H1 (cell line): ENCODE results near the gene TFCP2L1. TPM values are rescaled to one million over a fixed set of nuclear protein-coding genes. Genes with fewer than 3 reads are reported as not detected.

Experiments
- BCL11A ChIP-seq, 2 experiments: IDR thresholded peaks; one replicate each; pipeline ENCODE4 v1.6.1; 2011; ENCODE audit warnings: low read depth in 2 of 2, low read length in 2 of 2, mild to moderate bottlenecking in 2 of 2
- EP300 ChIP-seq, 2 experiments: IDR thresholded peaks; 1 replicate in 1 of 2; 2 replicates in 1 of 2; pipeline ENCODE4 v1.6.1; 2011 to 2012; ENCODE audit warnings: low read depth in 2 of 2, low read length in 2 of 2, mild to moderate bottlenecking in 2 of 2, borderline replicate concordance in 1 of 2, inconsistent platforms in 1 of 2, moderate library complexity in 1 of 2
- MAFK ChIP-seq: IDR thresholded peaks from 2 replicates; pipeline ENCODE4 v1.6.1; 2012; ENCODE audit warnings: low read depth, mild to moderate bottlenecking, improper control_type of control experiment, low read length
- RFX5 ChIP-seq: IDR thresholded peaks from 2 replicates; pipeline ENCODE4 v1.6.1; 2011; ENCODE audit warnings: low read depth, low read length, improper control_type of control experiment, borderline replicate concordance
- SUZ12 ChIP-seq: fragments of 200-600 bp; sonication (generic); IDR thresholded peaks from 2 replicates; pipeline ENCODE4 v1.6.1; 2012; ENCODE audit warnings: mild to moderate bottlenecking, inconsistent platforms, low read length, moderate library complexity, mixed read lengths
- polyA plus RNA-seq, 7 experiments: library from polyadenylated mRNA; depleted of rRNA in 3 of 7; stranded (reverse) in 5 of 7; unstranded in 2 of 7; fragments of >200 nt in 5 of 7; fragments of 200-250 nt in 2 of 7; gene quantifications; 1 replicate in 5 of 7; 2 replicates in 1 of 7; 4 replicates in 1 of 7; pipeline versions ENCODE4 v1.2.1 to v1.2.3, GENCODE V29; 2011 to 2013; ENCODE audit warnings: missing spikeins in 2 of 7, mixed read lengths in 2 of 7
- total RNA-seq: library from RNA; stranded (reverse); fragmentation: NEBNext Ultra II Directional; extraction: Animal tissue kit (Norgen Biotek cat#: 25700); gene quantifications from 2 replicates; pipeline ENCODE4 v1.2.1, GENCODE V29; 2021

TFCP2L1 gene
- total and polyA plus RNA-seq, 2 of the 8 experiments (the other 6 are each of a cell fraction or from before 2014, with no cell fraction given): 1.5 to 3.8 TPM

GRCh38 chr2:121214296-121214695, 70.7 kb downstream of the TFCP2L1 start (continued):
- no peak for TF ChIP-seq RFX5
- no peak for TF ChIP-seq BCL11A (IDR thresholded peaks at IDR 0.05; ENCODE audit: low read depth in 2 of 2, low read length in 2 of 2)
- no peak for TF ChIP-seq EP300 (IDR thresholded peaks at IDR 0.05; ENCODE audit: borderline replicate concordance in 1 of 2, low read depth in 2 of 2, low read length in 2 of 2)
- no peak for TF ChIP-seq SUZ12
- no peak for TF ChIP-seq MAFK
- TF ChIP-seq, all 59 proteins: peak for 0
